ENCODE measurements around the gene MRFAP1L1.

The MRFAP1L1 gene

DNA sequence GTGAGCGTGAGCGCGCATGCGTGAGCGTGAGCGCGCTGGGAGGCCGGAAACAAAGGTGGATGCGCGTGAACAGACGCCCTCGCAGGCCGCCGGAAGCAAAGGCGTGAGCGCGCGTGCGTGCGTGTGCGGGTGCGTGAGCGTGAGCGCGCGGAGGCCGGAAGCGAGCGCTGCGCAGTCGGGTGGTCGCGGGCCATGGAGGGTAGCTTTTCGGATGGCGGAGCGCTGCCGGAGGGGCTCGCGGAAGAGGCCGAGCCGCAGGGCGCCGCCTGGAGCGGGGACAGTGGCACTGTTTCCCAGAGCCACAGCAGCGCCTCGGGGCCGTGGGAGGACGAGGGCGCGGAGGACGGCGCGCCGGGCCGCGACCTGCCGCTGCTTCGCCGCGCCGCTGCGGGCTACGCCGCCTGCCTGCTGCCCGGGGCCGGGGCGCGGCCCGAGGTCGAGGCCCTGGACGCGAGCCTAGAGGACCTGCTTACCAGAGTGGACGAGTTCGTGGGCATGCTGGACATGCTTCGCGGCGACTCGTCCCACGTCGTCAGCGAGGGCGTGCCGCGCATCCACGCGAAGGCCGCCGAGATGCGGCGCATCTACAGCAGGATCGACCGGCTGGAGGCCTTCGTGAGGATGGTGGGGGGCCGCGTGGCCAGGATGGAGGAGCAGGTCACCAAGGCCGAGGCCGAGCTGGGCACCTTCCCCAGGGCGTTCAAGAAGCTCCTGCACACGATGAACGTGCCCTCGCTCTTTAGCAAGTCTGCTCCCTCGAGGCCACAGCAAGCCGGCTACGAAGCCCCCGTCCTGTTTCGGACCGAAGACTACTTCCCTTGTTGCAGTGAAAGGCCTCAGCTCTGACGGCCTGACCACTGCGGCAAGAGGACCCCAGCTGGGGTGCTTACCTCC lies 6.6 kb upstream of the MRFAP1L1 start, which contains the start of gene BLOC1S4:
BLOC1S4 (plus strand) TSS at position 157 of the 894 bp plus-strand sequence; CDS start at position 193, 36 bp downstream.
- DNase-seq (ENCODE audit: low spot score), result peak; percentile 90

- DNase-seq (ENCODE audit: low spot score), result no peak
Measured at GRCh38 chr4:6715704-6716017, 6.0 kb upstream of the MRFAP1L1 start.

- DNase-seq (ENCODE audit: low spot score), result no peak
Measured at GRCh38 chr4:6714954-6715353, 5.3 kb upstream of the MRFAP1L1 start.

- no peak for DNase-seq (ENCODE audit: low spot score)
Measured at GRCh38 chr4:6710996-6711395, 1.3 kb upstream of the MRFAP1L1 start.

- DNase-seq (ENCODE audit: low spot score), result no peak
Measured at GRCh38 chr4:6710282-6710681, 617 bp upstream of the MRFAP1L1 start.

GRCh38 chr4:6706173-6706572 lies 3.5 kb downstream of the MRFAP1L1 start:
- DNase-seq (ENCODE audit: low spot score), result no peak

DNA sequence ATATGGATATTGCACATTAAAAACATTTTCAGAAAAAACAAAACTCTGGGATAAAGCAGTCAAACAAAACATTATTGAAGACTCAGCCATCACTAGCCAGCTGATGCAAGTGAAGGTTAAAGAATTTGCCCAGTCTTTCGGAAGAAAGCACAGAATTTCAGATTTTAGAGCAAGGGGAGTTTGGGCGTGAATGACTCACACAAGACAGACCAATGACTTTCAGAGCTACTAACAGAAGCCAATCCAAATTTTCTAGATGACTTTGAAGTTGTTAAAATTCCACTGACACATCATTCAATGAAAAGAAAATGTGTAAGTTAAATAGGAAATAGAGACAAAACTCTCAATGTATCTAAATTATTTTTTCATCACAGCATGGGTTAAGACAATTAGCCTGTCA lies 4.0 kb downstream of the MRFAP1L1 start:
- DNase-seq (ENCODE audit: low spot score), result no peak

DNA sequence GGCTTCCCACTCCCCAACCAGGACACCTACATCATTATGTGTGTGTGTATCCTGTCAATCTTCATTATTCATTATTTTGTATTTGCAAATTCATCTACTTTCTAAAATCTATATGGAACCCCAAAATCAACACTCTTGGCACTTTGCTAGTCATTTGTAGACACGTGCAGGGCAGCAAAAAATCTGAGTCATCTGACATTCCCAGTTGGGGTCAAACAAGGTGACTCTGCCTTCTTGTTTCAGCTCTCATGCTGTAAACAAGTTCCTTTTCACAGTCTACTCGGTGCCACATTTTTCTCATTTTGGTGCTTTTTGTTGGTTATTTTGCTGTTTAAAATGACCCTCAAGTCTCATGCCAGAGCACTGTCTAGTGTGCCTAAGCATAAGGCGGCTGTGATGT lies 5.9 kb downstream of the MRFAP1L1 start:
- DNase-seq (ENCODE audit: low spot score), result no peak

- no peak for DNase-seq (ENCODE audit: low spot score)
Measured at GRCh38 chr4:6702761-6703160, 6.9 kb downstream of the MRFAP1L1 start.

- no peak for DNase-seq (ENCODE audit: low spot score)
Measured at GRCh38 chr4:6701371-6701770, 8.3 kb downstream of the MRFAP1L1 start.

DNA sequence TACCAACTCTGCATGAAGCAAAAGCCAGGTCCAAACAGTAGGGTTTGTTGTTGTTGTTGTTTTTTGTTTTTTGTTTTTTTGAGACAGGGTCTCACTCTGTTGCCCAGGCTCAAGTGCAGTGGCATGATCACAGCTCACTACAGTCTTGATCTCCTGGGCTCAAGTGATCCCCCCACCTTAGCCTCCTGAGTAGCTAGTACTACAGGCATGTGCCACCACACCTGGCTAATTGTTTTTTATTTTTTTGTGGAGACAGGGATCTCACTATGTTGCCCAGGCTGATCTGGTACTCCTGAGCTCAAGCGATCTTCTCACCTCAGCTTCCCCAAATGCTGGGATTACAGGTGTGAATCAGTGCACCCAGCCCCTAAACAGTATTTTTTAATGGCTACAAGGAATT lies 9.8 kb downstream of the MRFAP1L1 start:
- no peak for DNase-seq (ENCODE audit: low spot score)

DNA sequence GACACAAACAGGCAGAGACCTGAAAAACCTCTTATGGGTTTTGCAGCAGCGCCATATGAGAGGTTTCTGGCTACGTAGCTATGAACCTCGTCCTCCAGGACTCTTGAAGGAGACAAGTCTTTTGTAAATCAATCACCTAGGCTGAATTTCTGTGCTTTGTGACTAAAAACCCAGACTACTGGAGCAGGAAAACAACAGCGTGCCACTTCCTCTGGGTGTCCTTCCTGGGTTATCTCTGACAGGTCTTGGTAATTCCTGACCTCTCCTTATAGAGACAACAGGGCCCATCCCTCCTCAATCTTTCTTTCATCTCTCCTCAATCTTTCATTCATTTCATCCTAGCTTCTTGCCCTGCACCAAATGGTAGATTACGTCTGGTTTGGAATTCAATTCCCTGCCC lies 10.3 kb downstream of the MRFAP1L1 start:
- DNase-seq (ENCODE audit: low spot score), result no peak

DNA sequence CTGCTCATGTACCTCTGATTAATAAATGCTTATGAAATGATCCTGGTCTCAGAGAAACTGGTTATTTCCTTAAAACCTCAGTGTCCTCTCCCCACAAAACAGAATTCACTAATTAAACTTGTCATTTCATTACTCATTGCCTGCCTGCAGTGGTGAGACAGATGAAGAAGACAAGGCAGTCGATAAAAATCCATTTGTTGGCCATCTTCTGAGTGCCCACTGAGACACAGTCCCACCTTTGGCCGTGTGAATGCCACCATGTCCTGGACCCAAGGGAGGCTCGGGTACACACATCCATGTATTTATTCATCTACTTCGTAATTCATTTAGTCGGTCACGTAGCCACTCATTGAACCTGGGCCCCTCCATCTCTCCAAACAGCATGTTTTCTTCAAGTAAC lies 12.5 kb downstream of the MRFAP1L1 start:
- no peak for DNase-seq (ENCODE audit: low spot score)

DNA sequence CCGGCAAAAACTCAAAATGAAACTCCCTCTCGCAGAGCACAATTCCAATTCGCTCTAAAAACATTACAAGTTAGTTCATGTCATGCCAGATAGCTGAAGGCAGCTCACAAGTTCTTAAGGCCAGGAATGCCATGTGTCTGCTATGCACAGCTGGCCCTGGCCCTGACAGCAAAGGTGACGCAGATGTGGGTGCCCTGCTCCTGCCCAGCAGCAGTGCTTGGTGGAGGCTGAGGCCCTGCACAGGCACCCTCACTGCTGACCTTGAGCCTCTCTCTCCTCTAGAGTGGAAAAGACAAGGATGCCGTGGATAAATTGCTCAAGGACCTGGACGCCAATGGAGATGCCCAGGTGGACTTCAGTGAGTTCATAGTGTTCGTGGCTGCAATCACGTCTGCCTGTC lies 13.1 kb downstream of the MRFAP1L1 start:
- no peak for DNase-seq (ENCODE audit: low spot score)

- DNase-seq (ENCODE audit: low spot score), result peak; percentile 84
Measured at GRCh38 chr4:6695660-6696610, 13.7 kb downstream of the MRFAP1L1 start.

DNA sequence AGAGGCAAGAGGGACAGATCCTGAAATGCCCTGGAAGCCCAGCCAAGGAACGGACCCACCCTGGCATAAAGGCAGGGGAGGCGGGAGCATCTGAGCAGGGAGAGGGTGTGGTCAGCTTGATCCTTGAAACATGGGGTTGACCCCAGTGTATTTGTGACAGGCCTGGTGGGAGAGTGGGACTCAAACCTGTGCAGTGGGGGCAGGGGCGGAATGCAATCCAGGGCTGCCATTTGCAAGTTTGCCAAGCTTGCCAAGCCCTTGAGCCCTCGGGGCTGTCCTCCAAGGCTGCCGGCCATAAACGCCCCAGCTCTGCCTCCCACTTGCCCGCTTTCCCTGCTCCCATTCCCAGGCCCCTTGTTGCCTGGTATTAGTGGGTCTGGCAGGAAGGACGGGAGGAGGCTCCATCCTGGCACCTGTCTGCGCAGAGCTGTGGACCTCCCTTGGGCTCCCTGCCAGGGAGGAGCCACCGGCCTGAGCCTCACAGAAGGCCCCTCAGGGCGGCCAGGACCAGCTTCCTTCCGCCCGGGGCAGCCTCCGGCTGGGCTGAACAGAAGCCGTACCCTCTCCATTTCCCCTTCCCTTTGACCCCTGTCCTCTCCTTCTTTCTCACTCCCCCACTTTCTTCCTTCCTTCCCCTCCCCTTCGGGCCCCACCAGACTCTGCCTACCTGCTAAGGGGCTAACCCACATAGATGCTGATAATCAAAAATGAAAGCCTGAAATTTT lies 15.3 kb downstream of the MRFAP1L1 start:
- DNase-seq (ENCODE audit: low spot score), result peak; percentile 71

DNA sequence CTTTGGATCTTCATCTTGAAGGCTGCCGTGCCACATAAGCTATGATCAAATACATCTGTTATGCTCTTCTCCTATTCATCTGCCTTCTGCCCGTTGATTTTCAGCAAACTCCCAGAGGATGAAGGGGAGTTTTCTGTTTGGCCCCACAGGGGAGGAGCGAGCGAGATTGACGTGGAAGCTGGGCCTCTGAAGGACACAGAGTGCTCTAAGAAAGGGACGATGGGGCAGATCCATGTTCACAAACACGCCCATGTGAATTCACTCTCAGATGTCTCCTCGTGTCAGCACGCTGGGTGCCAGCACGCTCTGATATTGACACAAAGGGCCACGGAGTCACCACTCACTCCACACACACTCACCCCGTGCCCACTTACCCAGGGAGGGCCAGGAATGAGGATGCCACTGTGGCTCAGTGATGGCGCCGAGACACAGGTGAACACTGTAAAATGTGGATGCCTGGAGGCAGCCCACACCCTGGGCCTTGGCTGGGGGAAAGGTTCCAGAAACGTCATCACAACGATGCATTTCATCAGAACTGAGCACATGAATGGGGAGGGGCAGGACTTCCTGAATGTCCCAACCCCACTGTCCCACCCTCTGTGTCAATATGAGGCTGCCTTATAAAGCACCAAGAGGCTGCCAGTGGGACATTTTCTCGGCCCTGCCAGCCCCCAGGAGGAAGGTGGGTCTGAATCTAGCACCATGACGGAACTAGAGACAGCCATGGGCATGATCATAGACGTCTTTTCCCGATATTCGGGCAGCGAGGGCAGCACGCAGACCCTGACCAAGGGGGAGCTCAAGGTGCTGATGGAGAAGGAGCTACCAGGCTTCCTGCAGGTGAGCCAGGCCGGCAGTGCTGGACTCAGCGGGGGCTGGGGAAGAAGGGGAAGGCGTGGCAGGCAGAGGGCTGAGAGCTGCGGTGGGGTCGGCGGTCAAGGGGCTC lies 16.2 kb downstream of the MRFAP1L1 start, which contains the start of gene S100P:
S100P (plus strand) TSS at position 648 of the 946 bp plus-strand sequence; CDS start at position 703, 55 bp downstream.
- DNase-seq (ENCODE audit: low spot score), result no peak

DNA sequence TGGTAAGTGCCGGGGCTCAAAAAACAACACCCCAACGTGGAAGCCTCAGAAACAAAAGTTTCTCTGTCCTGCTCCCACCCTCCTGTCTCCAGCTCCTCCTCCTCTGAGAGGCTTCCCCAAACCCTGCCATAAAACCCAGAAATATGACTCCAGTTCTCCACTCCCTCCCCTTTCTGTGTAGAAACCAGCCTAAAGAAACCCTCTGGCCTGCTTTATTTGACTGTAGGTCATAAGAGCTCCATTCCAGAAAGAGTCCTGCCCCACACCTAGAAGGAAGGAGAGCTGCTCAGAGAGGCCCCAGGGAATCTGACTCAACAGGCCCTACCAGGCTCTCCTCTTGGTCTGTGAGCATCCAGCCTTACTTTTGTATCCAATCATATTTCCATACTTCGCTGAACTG lies 16.9 kb downstream of the MRFAP1L1 start:
- no peak for DNase-seq (ENCODE audit: low spot score)

- DNase-seq (ENCODE audit: low spot score), result no peak
Measured at GRCh38 chr4:6692379-6692778, 17.3 kb downstream of the MRFAP1L1 start.

- no peak for DNase-seq (ENCODE audit: low spot score)
Measured at GRCh38 chr4:6689506-6689960, 20.1 kb downstream of the MRFAP1L1 start.

Measured in CD4-positive, alpha-beta T cell treated with Interleukin-6 at 100 ng/mL for 8 hours (primary cell).